Posterior vena cava (tissue), 2 donors: ENCODE measurements around the gene ZNF638. TPM values are rescaled to one million over a fixed set of nuclear protein-coding genes. Genes with fewer than 3 reads are reported as not detected.
"Not testable (repeated sequence)": the region's sequence is repeated elsewhere in the genome, so short reads cannot be mapped to it uniquely, and the experiment has no call there.

ENCODE experiments used
- DNase-seq: peaks from one replicate; pipeline ENCODE4 v3.0.0-alpha.2; 2020; ENCODE audit warnings: low spot score
- intact Hi-C, 2 donors: fragments of 100-400 bp; cut with DNase I; formaldehyde crosslinking; loops; one replicate each; pipeline versions ENCODE4 v1.14.1 to v1.14.2; 2022 to 2023
- total RNA-seq, 2 donors: library from RNA; stranded (reverse); fragmentation: NEBNext Ultra II Directional; extraction: Animal tissue kit (Norgen Biotek cat#: 25700); gene quantifications; one replicate each; pipeline ENCODE4 v1.2.1, GENCODE V29; 2021
- donor health status: DM: yes; HTN: yes; CAD: no.
- donor health status: DM: yes; HTN: yes; CAD: no.

The ZNF638 gene
- total RNA-seq, 2 donors from 2014 or later: 92.6 to 104 TPM

DNA sequence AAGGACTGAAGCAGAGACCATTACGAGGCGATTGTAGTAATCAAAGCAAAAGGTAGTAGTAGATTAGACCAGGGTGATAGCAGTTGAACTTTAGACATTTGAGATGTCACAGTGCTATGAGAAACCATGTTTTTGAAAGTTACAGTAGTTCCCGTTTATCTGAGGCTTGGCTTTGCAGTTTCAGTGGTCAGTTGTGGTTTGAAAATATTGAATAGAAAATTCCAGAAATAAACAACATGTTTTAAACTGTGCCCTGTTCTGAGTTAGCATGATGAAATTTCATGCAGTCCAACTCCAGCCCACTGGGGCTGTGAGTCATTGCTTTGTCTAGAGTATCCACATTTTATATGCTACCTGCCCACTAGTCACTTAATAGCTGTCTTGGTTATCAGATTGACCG lies 47.5 kb downstream of the ZNF638 start:
- intact Hi-C loops: no loop called here
- no peak for DNase-seq

DNA sequence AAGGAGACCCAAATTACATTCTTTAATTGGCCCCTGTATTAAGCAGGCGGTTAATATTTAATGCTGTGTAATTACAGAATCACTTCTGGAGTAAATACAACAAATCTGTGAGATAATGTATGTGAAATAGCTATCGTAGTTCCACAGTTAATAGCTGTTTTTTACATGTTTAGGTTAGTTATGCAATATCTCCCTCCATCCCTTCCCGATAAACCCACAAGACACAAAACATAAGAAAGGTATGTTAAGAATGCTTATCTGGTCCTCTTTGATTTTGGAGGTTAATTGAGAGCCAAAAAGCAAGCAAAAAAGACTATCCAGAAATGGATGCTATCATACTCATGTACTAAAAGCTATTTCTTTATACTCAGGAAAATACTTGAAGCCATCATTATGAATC lies 49.1 kb downstream of the ZNF638 start:
- DNase-seq: no peak
- intact Hi-C loops: no loop called here

DNA sequence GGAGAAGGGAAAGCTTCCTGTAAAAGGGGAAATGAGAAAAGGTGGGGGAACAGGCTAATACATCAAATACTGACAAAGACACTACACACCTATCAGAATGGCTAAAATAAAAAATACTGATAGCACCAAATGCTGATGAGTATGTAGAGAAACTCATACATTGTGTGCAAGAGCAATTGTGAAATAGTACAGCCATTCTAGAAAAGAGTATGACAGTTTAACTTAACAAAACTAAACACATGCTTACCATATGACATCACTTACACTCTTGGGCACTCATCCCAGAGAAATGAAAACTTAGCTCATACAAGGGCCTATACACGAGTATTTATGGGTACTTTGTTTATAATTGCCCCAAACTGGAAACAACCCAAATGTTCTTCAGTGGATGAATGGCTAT lies 53.4 kb downstream of the ZNF638 start:
- intact Hi-C loops: no loop called here
- no peak for DNase-seq

- intact Hi-C loops: no loop called here
- DNase-seq: no peak
Measured at GRCh38 chr2:71388214-71388613, 56.6 kb downstream of the ZNF638 start.

DNA sequence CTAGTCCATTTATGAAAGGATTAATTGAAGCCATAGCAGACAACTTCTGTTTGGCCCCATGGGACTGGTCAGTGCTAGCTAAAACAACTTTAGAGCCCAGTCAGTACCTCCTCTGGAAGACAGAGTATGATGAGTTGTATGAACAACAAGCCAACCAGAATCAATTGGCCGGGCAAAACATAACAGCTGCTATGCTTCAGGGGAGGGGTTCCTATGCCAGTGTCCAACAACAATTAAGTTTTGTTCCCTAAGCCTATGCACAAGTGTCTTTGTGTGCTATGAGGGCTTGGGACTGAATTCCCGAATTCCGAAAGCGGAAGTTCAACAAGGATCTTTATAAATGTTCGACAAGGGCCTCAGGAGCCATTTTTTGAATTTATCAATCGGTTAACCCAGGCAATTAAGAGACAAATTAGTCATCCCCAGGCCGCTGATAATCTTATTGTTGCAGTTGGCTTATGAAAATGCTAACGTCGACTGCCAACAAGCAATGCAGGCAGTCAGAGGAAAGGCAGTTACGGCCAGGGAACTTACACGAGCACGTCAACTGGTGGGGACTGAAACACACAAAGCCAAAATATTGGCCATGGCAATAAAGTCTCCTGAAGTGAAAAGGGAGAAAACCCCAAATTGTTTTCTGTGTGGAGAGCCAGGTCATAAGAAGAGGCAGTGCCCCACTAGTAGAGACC lies 57.9 kb downstream of the ZNF638 start:
- intact Hi-C loops: no loop called here
- DNase-seq: no peak

DNA sequence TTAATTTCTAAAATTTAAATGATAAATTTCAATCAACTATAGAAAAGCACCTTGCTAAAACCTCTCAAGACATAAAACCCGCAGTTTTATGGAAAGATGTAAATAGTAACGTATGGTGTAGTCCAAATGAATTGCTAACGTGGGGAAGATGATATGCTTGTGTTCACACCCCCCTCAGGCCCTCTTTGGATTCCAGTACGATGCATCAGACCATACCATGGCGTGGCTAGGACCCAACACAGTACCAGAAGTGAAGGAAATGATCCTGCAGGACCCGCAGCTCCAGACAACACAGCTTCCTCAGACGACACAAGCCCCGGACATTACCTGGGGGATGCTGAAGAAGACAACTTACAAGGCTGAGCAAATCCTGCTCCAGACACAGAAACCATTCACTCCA lies 61.6 kb downstream of the ZNF638 start:
- DNase-seq: no peak
- intact Hi-C loops: no loop called here

DNA sequence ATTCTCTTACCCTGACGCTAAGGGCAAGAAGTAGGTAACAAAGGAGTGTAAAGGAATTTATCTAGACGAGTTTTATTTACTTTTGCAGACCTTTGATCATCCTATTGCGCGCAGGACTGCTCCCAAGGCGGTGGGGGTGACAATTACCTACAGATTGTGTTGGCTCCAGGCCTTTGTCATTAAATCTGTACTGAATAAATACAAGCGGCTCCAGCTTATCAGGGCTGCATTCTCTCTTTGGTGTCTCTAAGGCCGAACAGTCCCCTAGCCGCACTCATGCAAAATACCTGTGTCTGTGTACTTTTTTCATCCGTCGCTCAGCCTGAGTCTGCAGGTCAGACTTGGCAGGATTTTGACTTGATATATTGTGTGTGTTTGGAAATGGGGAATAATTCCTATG lies 63.9 kb downstream of the ZNF638 start:
- DNase-seq: no peak
- intact Hi-C loops: no loop called here

DNA sequence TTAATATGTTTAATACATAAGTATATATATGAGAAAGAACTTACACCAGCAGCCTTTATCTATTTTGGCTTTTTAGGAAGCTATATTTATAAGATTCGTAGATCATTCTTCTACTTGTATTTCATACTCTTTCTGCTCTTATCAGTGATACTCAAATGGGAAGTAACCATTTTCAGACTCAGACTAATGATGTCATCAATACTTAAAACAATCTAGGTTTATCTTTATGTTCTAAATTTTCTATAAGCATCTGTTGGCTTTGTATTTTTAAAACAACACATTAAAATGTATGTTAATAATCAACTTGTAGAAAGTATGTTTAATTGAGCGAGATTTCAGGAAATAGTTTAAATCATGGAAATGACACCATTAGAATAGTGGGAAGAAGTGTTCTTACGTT lies 70.8 kb downstream of the ZNF638 start:
- no peak for DNase-seq
- intact Hi-C loops: no loop called here

GRCh38 chr2:71409611-71410010 lies 78.0 kb downstream of the ZNF638 start:
- DNase-seq: no peak
- intact Hi-C loops: no loop called here

- intact Hi-C loops: no loop called here
- no peak for DNase-seq
Measured at GRCh38 chr2:71410696-71411095, 79.1 kb downstream of the ZNF638 start.

DNA sequence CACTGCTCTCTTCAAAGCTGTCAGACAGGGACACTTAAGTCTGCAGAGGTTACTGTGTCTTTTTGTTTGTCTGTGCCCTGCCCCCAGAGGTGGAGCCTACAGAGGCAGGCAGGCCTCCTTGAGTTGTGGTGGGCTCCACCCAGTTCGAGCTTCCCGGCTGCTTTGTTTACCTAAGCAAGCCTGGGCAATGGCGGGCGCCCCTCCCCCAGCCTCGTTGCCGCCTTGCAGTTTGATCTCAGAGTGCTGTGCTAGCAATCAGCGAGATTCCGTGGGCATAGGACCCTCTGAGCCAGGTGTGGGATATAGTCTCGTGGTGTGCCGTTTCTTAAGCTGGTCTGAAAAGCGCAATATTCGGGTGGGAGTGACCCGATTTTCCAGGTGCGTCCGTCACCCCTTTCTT lies 85.3 kb downstream of the ZNF638 start:
- intact Hi-C loops: not testable (repeated sequence)

DNA sequence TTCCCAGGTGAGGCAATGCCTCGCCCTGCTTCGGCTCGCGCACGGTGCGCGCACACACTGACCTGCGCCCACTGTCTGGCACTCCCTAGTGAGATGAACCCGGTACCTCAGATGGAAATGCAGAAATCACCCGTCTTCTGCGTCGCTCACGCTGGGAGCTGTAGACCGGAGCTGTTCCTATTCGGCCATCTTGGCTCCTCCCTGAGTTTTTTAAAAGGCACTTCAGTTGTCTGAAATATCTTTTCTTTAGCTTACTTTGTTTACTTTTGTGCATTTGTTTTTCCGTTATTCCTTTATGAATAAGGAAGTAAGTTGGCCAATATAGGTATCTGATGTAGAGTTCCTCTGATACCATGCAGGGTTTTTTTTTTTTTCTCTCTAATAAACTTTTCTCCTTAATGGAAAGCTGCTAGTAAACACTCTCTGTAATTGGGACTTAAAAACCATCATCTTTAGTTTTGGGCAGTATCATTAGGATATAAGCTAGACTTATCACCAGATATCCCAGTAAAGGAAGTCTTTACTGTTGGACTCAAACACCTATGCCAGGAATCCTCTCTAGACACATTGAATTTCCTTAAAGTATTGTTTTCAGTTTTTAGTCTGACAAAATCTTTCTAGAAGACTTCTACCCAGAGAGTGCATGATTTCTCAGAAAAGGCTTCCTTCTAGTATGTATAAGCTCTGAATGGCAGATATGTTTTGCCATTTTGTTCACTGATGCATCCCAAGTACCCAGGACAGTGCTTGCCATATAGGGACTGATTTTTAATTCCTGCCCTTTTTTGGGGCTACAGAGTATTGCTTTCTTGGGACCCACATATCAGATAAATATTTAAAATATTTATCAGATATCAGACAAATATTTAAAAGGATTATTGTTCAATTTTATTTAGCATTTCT lies 86.0 kb downstream of the ZNF638 start:
- intact Hi-C loops: no loop called here
- DNase-seq: no peak

More for the DNA sequence above, 85.3 kb downstream of the ZNF638 start:
- DNase-seq: not testable (repeated sequence)

- intact Hi-C loops: no loop called here
- DNase-seq: no peak
Measured at GRCh38 chr2:71419145-71419544, 87.6 kb downstream of the ZNF638 start.

DNA sequence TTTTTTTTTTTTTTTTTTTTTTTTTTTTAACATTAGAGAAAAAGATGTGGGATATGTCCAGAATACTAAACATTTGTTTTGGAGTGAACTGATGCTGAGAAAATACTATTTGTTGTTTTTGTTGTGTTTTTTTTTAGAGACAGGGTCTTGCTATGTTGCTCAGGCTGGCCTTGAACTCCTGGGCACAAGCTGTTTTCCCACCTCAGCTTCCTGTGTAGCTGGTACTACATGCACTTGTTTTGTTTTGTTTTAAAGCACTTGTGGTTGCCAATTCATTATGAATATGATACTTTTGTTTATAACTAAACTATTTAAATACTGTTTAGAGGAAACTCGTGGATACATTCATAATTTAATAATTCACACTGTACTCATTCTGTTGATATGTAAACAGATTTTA lies 88.4 kb downstream of the ZNF638 start:
- no peak for DNase-seq
- intact Hi-C loops: no loop called here

DNA sequence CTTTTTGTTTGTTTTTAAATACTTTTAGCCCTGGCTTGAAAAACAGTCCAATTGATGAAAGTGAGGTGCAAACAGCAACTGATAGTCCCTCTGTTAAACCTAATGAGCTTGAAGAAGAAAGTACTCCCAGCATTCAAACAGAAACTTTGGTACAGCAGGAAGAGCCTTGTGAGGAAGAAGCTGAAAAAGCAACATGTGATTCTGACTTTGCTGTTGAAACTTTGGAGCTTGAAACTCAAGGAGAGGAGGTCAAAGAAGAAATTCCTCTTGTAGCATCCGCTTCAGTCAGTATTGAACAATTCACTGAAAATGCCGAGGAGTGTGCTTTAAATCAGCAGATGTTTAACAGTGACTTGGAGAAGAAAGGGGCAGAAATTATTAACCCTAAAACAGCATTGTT lies 91.2 kb downstream of the ZNF638 start:
- intact Hi-C loops: no loop called here
- DNase-seq: no peak

- no peak for DNase-seq
- intact Hi-C loops: no loop called here
Measured at GRCh38 chr2:71423817-71424420, 92.3 kb downstream of the ZNF638 start.

GRCh38 chr2:71426721-71427120 lies 95.1 kb downstream of the ZNF638 start:
- intact Hi-C loops: no loop called here
- no peak for DNase-seq

- intact Hi-C loops: no loop called here
- DNase-seq: no peak
Measured at GRCh38 chr2:71428472-71429383, 97.1 kb downstream of the ZNF638 start.

- DNase-seq, intact Hi-C loops: not testable (repeated sequence)
Measured at GRCh38 chr2:71445142-71445541, 113.6 kb downstream of the ZNF638 start.
